ENCODE data around the gene PLCB1.

- TF ChIP-seq CTCF (IDR thresholded peaks at IDR 0.05; ENCODE audit: insufficient read depth, low read depth, low read length) = no peak
- TF ChIP-seq EZH2 (IDR thresholded peaks at IDR 0.05; ENCODE audit: insufficient read depth, low read length) = no peak
Measured at GRCh38 chr20:8360035-8360434, 228.0 kb downstream of the PLCB1 start.

All from astrocyte (in vitro differentiated cells and primary cell).